C1 segment of cervical spinal cord (tissue), 14 donors: Measurements from ENCODE around the gene ZCCHC24.

Experiments
- DNase-seq, 14 donors: peaks; one replicate each; lab custom pipeline; 2025; lab: John Stamatoyannopoulos, UW

ZCCHC24 gene

DNA sequence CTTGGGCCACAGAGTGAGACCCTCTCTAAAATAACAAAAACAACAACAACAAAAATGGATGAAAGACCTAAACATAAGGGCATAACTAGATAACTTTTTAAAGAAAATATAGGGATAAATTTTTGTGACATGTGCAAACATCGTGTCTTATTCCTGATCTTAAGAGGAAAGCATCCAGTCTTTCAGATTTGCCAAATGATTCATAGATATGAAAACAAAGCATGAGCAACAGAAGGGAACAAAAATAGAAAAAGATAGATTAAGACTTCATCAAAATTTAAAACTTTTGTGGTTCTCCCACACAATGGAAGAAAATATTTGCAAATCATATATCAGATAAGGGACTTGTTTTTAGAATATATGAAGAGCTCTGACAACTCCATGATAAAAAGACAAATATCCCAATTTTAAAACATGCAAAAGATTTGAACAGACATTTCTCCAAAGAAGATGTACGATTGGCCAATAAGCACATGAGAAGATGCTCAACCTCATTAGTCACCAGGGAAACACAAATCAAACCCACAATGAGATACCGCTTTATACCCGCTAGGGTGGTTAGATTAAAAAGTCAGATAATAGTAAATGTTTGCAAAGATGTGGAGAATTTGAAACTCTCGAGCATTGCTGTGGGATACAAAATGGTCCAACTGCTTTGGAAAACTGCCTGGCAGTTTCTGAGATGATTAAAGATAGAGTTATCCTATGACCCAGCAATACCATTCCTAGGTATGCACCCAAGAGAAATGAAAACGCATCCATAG, 77.8 kb downstream of the ZCCHC24 start:
- no peak for DNase-seq

DNA sequence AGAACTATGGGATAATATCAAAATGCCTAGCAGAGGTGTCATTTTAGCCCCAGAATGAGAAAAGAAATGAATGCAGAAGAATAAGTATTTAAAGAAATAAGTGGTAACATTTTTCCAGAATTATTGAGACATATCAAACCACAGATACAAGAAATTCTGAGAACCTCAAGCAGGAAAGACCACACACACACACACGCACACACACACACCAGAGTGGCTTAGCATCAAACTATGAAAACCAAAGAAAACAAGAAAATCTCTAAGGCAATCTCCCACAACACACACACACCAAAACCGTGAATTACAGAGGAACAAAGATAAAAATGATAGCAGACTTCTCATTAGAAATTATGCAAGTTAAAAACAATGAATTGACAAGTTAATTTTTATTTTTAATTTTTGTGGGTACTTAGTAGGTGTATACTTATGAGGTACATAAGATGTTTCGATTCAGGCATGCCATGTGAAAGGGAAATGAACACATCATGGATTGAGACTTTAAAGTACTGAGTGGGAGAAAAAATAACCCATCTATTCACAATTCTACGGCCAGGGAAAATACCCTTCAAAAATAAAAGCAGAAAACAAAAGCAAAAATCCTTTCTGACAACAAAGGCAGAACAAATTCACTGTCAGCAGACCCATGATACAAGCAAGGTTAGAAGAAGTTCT, 83.6 kb downstream of the ZCCHC24 start:
- no peak for DNase-seq

DNA sequence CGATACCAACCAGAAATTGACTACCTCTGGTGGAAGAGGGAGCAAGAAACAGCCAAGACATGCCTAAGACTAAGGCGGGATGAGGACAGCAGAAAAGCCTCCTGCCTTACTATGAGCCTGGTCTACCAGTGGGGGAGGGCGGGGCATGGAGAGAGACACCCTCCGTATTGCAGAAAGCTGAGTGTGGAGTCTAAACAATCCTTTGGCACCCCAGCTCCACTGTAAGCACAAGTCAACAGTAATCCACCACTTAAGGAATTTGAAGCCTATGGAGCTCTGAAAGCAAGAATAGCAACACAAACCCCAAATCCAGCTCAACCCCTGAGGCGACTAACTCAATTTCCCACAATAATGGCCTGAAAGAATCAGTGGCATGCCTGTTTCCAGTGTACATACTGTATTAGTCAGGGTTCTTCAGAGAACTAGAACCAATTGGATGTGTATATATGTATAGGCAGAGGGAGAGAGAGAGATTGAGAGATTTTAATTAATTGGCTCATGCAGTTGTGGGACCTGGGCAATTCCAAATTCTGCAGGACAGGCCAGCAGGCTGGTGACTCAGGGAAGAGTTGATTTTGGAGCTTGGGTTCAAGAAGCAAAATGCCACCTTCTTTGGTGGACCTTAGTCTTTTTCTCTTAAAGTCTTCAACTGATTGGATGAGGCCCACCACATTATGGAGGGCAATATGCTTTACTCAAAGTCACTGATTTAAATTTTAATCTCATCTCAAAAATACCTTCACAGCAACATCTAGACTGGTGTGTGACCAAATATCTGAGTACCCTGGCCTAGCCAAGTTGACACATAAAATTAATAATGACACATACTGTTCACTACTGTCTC, 84.7 kb downstream of the ZCCHC24 start:
- no peak for DNase-seq

DNA sequence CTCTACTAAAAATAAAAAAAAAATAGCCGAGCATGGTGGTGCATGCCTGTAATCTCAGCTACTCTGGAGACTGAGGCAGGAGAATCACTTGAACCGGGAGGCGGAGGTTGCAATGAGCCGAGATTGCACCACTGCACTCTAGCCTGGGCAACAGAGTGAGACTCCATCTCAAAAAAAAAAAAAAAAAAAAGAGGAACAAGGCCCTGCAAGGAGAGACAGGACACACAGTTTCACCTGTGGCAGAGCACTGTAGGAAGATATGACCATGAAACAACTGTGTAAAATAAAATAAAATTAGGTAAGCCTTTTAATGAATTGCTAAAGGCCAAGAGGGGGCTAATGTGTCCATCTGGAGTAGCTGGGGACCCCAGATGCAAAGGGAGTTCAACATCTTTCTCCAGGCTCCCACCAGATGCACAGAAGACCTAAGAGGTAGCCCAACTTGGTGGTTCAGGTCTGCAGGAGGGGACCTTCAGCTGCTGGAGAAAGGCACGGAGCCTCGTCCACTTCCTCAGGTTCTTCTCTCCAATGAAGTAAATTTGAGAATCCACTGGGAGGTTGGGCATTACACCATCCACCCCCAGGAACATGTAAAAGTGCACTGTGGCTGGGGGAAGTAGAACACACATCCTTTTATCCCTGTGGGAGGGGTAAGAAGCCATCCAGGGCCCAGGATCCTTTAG, 85.5 kb downstream of the ZCCHC24 start:
- no peak for DNase-seq

DNA sequence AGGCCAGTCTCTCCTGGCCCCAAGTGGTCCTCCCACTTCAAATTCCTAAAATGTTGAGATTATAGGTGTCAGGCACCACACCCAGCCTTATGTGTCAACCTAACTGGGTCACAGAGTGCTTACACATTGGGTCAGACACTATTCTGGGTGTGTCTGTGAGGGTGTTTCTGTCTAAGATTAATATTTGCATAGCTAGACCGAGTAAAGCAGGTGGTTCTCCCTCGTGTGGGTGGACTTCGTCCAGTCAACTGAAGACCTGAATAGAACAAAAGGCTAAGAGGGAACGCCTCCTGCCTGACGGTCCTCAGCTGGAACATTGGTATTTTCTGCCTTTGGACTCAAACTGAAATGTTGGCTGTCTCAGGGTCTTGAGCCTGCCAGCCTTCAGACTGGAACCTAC, 86.6 kb downstream of the ZCCHC24 start:
- DNase-seq = no peak

DNA sequence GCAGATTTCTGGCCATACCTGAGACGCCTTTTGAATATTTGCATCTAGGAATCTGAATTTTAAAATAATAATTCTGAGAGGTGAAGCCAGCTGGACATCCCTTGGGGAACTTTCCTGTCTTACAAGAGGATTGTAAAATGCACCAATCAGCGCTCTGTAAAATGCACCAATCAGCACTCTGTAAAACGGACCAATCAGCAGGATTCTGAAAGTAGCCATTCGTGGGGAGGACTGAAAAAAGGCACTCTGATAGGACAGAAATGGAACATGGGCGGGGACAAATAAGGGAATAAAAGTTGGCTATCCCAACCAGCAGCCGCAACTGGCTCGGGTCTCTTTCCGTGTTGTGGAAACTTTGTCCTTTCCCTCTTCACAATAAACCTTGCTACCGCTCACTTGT, 88.2 kb downstream of the ZCCHC24 start:
- no peak for DNase-seq

DNA sequence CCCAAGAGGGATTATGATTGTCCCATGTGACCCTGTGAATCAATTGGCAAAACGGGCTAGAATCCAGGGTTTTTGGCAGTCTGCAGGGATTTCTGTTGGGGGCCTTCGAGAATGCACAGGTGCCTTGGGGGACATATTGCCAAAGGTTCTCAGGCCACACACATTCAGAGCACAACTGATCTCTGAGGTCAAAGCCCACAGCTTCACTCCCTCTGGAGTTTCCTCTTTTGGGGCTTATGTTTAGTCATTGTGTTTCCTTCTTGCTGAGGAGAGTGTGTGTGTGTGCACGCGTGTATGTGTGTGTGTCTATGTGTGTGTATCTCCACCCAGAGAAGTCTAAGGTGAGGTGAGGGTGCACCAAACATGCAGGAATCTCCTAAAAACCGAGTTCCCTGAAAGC, 89.3 kb downstream of the ZCCHC24 start:
- no peak for DNase-seq

DNA sequence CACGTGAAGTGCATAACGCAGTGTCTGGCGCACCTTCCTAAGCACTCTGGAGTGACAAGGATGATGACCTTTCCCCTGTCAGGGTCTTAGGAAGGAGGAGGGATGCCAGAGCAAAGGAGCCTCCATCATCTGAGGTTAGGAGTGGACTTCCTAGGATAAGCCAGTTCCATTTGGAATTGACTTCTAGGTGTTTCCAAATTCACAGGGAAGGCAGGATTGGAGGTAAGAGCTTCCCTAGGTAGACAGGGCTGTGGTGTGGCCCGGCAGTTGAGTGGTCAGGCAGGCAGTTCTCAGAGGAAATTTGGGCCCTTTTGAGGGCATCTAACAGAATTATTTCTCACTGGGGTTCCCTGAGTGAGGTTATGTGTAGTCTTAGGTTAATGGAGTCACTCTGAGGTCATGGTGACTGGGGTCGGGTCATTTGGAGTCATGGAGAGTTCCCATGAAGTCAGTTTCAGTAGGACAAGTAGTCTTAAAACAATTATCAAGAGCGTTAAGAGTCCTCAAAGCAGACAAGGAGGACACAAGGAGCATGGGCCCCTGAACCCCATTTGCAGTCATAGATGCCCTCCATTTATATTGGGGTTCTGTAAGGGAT, 89.9 kb downstream of the ZCCHC24 start:
- DNase-seq = no peak

DNA sequence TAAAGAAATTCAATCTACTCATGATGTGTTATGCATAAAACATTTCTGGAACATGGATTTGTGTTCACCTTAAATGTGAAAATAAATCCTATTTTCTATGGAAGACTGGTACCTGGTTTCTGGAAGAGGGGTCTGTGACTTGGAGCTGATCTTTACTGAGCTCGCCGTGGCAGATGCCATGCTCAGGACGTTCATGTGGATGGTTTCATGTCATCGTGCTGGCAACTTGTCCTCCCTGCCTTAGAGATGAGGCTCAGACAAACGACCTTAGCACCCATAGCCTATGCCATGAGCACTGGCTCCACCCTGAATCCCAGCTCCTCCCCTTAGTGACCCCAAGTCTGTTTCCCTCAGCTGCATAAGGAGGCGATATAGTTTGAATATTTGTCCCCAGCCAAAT, 90.8 kb downstream of the ZCCHC24 start:
- no peak for DNase-seq

DNA sequence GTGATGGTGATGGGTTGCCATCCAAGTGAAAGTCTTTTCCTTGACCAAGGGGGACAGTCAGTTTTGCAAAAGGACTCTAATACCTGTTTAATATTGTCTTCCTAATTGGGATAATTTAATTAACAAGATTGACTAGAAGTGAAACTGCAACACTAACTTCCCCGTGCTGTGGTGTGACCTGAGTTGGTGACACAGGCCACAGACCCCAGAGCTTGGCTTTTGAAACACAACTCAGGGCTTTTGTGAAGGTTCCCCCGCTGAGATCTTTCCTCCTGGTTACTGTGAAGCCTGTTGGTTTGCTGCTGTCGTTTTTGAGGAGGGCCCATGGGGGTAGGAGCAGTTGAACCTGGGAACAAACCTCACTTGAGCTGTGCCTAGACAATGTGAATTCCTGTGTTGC, 91.3 kb downstream of the ZCCHC24 start:
- no peak for DNase-seq

DNA sequence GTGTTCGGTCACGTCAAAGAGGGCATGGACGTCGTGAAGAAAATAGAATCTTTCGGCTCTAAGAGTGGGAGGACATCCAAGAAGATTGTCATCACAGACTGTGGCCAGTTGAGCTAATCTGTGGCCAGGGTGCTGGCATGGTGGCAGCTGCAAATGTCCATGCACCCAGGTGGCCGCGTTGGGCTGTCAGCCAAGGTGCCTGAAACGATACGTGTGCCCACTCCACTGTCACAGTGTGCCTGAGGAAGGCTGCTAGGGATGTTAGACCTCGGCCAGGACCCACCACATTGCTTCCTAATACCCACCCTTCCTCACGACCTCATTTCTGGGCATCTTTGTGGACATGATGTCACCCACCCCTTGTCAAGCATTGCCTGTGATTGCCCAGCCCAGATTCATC, 91.7 kb downstream of the ZCCHC24 start:
- DNase-seq = no peak

DNA sequence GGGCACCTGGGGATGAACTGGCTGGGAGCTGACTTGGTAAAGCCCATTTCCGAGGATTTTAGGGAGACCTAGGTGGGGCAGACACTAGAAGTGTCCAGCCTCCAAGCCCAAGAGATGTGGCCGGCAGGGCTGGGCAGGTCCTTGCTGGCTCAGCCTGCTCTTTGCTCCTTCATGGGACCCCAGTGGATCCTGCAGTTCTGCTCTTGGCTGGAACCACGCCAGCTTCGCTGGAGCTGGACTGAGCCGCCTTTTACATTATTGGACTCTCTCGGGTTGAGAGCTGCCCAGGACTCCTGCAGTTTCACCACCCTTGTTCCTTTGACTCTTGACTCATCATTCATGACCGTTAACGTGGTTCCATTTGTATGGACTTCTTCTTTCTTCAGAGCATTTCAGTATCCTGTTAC, 92.4 kb downstream of the ZCCHC24 start:
- DNase-seq = no peak

DNA sequence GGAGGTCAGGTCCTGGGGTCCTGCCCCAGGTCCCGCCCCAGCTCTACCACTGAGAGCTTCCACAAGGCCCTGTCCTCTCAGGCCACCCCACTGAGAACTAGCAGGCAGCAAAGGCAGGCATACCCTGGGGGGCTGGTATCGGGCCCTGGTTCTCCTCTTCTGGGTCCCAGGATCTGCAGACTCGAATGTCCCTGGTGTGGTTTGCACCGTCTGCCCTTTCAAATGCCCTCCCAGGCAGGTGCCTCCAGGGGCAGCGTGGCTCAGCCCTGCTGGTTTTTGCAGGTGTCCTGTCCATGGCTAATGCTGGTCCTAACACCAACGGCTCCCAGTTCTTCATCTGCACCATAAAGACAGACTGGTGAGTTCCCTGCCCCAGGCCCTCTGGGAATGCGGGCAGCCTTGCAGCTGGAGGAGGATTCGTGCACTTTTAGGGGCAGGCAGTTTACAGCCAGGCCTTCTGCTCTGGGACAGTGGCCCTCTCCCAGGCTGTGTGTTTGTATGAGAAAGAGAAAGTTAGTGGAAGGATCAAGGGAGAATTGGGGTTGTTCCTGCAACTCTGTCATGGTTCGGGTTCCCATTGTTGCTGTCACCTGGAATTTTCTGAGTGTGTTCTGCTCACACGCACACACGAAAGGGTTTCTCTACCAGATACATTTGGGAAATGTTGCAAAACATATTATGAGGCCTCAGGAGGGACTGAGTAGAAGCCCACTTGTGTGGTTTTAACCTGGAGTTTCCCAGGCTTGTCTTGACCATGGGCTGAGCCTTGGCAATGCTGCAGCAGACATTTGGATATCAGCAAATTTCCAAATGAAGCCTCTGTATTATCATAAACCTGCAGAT, 93.2 kb downstream of the ZCCHC24 start:
- no peak for DNase-seq

DNA sequence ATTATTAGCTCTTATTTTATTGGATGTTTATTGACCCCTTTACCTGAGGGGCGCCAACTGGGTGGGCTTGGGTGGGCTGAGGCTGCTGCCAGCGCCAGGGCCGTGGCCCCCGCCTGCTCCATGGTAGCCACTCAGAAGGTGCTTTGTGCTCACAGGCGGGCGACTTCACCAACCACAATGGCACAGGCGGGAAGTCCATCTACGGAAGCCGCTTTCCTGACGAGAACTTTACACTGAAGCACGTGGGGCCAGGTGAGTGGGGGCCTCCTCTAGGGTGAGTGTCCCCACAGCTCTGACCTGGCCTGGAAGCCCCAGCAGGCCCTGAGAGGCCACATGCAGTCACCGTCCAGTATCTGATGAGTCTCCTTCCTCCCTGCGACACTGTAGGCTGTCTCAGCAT, 94.1 kb downstream of the ZCCHC24 start:
- DNase-seq = no peak

DNA sequence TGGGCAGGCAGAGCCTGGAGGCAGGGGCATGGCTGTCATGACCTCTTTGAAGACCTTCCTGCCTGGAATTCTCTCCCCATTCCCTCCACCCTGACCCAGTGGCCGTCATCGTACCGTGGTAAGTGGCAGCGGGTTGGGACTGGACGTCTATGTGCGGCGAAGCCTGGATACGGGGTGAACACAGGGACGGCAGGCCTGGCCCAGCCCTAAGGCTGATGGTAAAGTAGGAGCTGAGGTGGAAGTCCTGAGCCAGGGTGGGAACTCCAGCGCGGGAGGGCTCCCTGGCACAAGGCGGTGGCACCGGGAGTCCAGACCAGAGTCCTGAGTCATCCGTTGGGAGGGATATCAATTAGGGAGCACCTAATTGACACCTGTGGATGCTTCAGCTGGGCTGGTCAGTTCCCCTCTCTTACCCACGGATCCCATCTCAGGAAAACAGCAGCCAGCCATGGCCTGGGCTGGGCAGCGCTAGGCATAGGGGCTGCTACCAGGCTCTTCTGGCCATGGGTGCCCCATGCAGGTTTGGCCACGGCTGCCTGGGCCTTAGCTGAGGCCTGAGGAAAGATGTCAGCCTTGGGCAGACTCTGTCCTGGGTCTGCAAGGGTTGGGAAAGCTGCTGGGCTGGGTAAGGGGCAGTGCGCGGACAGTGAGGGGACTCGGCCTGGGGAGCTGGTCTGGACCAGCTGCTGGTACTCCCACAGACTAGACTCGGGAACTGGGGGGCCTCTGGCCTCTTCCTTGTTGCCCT, 94.8 kb downstream of the ZCCHC24 start:
- DNase-seq = no peak

DNA sequence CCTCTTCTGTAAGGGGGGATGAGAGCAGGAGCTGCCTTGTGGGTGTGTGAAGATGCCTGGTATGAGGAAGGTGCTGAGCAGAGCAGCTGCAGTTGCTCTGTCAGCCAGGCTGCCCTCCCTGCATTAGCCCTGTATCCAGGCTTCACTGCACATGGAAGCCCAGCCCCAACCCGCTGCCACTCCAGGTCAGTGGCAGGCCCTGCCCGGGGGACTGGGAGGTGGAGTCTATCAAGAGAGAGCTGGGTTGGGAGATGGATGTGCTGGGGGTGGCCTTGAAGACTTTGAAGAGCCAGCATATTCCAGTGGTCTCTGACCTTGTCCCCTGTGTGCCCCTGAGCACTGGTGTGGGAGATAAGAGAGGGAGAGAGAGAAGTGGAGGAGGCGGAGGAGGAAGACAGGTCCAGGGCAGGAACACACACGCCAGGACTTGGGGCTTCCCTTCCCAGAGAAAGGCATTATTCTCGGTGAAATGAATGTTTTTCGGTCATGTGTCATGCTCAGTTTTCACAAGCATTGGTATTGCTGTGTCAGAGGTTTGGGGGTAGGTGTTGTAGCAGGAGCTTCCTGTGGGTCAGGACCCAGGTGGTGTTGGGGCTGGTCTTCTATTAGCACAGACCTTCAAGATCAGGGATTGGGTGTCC, 95.5 kb downstream of the ZCCHC24 start:
- DNase-seq = no peak

DNA sequence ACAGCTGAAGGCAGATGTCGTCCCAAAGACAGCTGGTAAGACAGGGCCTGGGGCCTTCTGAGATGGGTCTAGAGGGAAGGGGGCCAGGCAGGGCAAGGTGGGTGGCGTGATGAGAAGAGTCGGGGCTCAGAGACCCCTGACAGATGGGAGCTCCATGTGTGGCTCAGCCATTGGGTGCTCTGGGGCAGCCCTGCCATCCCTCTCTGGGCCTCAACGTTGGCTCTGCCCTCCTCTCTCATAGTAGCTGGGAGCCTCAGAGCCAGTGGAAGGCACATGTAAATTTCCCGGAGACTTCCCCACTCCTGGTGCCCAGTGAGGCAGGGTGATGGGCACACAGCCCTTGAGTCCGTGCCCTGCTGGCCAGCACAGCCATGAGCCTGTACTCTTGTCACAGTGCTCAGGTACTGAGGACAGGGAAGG, 96.3 kb downstream of the ZCCHC24 start:
- DNase-seq = no peak

DNA sequence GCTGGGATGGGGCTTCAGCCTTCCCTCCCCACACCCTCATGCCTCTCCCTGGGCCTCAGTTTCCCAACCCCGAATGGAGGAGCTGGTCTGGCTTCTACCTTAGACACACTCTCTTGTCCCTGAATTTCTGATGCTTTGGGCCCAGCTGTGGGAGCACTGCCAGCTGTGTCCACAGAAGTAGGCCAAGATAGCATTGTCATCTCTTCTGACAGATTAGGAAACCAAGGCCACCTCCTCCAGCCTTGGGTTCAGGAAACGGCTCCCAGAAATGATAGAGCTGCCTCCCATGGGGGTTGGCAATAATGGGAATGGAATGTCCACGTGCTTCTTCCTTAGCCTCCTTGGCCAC, 96.8 kb downstream of the ZCCHC24 start:
- no peak for DNase-seq

DNA sequence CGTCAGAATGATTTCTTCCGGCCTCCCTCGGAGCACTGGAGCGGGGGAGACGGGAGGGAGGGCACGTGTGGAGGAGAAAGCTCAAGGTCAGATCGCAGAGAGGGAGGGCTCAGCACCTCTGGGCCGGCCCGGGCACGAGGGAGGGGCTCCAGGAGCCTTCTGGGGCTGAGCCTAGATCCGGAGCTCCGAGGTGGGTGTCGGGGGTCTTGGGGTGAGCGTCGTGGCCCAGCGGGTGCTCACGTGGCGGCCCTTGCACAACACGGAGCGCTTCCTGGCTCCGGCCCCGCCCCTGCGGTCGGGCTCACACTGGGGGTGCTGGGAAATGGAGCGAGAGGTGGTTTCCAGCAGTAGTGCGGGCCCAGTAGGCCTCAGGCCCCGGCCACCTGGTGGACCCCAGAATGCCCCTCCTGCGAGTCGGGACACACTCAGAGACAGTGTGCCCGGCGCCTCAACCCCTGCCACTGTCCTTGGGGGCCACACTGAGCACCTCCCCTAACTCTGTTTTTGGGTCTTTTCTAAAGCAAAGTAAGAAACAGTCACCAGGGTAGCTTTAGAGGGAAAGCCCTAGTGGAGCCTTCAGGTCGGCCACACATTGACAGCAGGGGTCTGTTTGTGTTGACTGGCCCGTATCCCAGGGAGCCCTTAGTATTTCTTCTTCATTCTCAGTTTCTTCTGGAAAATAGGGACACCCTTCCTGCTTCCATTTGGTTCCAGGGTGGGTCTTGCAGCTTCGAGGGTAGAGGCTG, 97.4 kb downstream of the ZCCHC24 start:
- DNase-seq = peak in 6 of 14 donors; percentile 21 to 59 (median 44)
